ENCODE measurements around the gene CEP72. TPM values are rescaled to one million over a fixed set of nuclear protein-coding genes. Genes with fewer than 3 reads are reported as not detected.
"Not testable (repeated sequence)": the region's sequence is repeated elsewhere in the genome, so short reads cannot be mapped to it uniquely, and the experiment has no call there.

Gene CEP72
- total RNA-seq, 4 donors from 2014 or later: 7.2 to 11.9 (median 9.2) TPM

GRCh38 chr5:683551-684481 is 71.7 kb downstream of the CEP72 start:
- 83 to 87% methylated on average over 16 to 26 of the region's 30 CpGs for WGBS, 2 donors
- H3K4me3 ChIP-seq (ENCODE audit: low read depth, poor library complexity, severe bottlenecking): no peak overlapping the region
- TF ChIP-seq, protein P1, sequence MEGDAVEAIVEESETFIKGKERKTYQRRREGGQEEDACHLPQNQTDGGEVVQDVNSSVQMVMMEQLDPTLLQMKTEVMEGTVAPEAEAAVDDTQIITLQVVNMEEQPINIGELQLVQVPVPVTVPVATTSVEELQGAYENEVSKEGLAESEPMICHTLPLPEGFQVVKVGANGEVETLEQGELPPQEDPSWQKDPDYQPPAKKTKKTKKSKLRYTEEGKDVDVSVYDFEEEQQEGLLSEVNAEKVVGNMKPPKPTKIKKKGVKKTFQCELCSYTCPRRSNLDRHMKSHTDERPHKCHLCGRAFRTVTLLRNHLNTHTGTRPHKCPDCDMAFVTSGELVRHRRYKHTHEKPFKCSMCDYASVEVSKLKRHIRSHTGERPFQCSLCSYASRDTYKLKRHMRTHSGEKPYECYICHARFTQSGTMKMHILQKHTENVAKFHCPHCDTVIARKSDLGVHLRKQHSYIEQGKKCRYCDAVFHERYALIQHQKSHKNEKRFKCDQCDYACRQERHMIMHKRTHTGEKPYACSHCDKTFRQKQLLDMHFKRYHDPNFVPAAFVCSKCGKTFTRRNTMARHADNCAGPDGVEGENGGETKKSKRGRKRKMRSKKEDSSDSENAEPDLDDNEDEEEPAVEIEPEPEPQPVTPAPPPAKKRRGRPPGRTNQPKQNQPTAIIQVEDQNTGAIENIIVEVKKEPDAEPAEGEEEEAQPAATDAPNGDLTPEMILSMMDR (IDR thresholded peaks at IDR 0.05): no peak
- no peak for TF ChIP-seq POLR2A (IDR thresholded peaks at IDR 0.05)
- intact Hi-C loops (cut with DNase I; ENCODE audit: low total_unique reads): no loop called here
- peak; percentile 12 to 84 for DNase-seq (ENCODE audit: low spot score in 2 of 2)

DNA sequence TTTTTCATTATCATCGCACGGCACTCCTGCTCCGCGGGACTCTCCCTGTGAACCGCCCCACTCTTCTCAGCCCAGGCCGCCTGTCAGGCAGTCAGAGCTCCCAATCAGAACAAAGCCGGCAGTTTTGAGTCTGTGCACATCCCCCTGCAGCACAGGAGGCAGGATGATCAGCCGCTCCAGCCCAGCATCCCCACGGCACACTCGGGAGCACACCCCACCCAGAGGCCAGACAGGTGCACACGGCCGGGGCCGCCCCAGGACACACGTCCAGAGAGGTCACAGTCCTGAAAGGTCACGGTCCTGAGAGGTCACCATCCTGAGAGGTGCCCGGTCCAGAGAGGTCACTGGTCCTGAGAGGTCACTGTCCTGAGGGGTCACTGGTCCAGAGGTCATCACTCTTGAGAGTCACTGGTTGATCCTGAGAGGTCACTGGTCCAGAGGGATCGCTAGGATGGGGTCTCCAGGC is 72.6 kb downstream of the CEP72 start:
- intact Hi-C loops (cut with DNase I; ENCODE audit: low total_unique reads): no loop called here
- DNase-seq (ENCODE audit: low spot score in 2 of 2): peak in 1 of 2 donors; percentile 84
- WGBS, 2 donors: 82 to 87% methylated on average over 12 to 16 of the region's 17 CpGs
- no peak overlapping the region for H3K4me3 ChIP-seq (ENCODE audit: low read depth, poor library complexity, severe bottlenecking)
- TF ChIP-seq, protein P1 (IDR thresholded peaks at IDR 0.05): no peak
- no peak for TF ChIP-seq POLR2A (IDR thresholded peaks at IDR 0.05)

DNA sequence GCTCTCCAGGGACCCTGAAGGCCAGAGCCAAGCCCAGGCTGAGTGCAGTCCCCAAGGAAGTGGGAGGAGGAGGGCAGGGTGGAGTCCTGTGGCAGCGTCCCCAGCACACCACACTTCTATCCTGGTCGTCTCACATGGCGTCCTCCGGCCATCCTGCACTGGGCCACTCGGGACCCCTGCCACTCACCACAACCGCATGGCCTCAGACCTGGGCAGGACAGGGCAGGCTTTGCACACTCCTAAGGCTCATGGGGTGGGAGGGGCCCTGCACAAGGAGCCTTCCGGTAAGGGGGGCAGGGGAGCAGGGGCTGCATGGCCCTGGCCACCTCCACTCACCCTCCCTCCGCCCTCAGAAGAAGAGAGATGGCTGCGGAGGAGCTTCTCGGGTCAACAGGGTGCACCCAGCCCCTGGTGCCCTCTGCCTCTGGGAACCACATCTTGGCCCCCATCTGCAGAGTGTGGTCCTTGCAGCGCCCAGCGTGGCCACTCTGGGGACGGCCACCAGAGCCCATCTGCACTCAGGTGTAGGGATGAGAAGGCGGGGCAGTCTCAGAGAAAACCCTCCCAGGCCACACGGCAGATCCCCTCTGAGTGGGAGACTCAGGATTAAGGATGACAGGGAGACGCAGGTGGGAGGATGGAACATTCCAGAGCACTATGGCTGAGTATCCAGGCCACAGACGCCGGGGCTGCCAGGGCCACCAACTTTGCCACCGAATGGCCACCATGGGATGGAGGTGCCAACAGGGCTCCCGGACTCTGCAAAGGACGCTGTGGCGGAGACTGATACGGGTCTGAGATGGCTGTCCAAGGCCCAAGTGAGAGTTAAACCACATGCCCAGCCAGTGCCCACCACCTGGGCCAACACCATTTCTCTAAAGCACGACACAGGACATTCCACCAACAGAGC is 73.4 kb downstream of the CEP72 start:
- 86 to 89% methylated on average over 21 to 24 of the region's 24 CpGs for WGBS, 2 donors
- intact Hi-C loops (cut with DNase I; ENCODE audit: low total_unique reads): no loop called here
- peak in 1 of 2 donors; percentile 82 for DNase-seq (ENCODE audit: low spot score in 2 of 2)
- H3K4me3 ChIP-seq (ENCODE audit: low read depth, poor library complexity, severe bottlenecking): no peak overlapping the region
- no peak for TF ChIP-seq POLR2A (IDR thresholded peaks at IDR 0.05)
- TF ChIP-seq, protein P1 (IDR thresholded peaks at IDR 0.05): no peak

GRCh38 chr5:686172-686523 is 74.0 kb downstream of the CEP72 start:
- intact Hi-C loops (cut with DNase I; ENCODE audit: low total_unique reads); H3K4me3 ChIP-seq (ENCODE audit: low read depth, poor library complexity, severe bottlenecking); DNase-seq (ENCODE audit: low spot score in 2 of 2): not testable (repeated sequence)
- 88 to 91% methylated on average over 11 to 12 of the region's 12 CpGs for WGBS, 2 donors

- WGBS, 2 donors: 75 to 89% methylated on average over 7 to 12 of the region's 12 CpGs
- DNase-seq (ENCODE audit: low spot score in 2 of 2); H3K4me3 ChIP-seq (ENCODE audit: low read depth, poor library complexity, severe bottlenecking); intact Hi-C loops (cut with DNase I; ENCODE audit: low total_unique reads): not testable (repeated sequence)
Observed at GRCh38 chr5:686936-687335, 74.8 kb downstream of the CEP72 start.

- intact Hi-C loops (cut with DNase I; ENCODE audit: low total_unique reads); H3K4me3 ChIP-seq (ENCODE audit: low read depth, poor library complexity, severe bottlenecking): not testable (repeated sequence)
- peak in 1 of 2 donors; percentile 85 for DNase-seq (ENCODE audit: low spot score in 2 of 2)
- WGBS, 2 donors: 84 to 90% methylated on average over 19 to 24 of the region's 30 CpGs
Observed at GRCh38 chr5:688348-689010, 76.3 kb downstream of the CEP72 start.

GRCh38 chr5:690293-690692 is 78.2 kb downstream of the CEP72 start:
- intact Hi-C loops (cut with DNase I; ENCODE audit: low total_unique reads); H3K4me3 ChIP-seq (ENCODE audit: low read depth, poor library complexity, severe bottlenecking); DNase-seq (ENCODE audit: low spot score in 2 of 2): not testable (repeated sequence)
- WGBS, 2 donors: no CpG with 5 or more reads among the region's 12 CpGs

DNA sequence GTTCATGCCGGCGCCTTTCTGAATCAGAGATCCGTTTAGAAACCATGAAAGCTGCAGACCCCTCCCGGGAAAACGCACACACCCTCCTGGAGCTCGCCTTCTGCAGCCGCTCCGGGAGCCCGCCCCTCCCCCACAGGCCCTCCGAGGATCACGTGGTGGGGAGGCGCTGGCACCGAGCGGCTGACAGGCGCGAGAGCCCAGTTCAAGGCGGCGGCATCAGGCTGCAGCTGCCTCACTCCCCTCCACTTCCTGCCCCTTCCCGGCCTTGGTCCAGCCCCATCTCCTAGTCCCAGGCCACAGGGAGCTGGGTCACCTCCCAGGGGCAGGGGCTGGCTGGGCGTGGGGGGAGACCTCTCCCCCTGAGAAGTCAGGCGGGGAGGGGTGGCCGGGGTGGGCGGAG is 78.9 kb downstream of the CEP72 start:
- intact Hi-C loops (cut with DNase I; ENCODE audit: low total_unique reads); H3K4me3 ChIP-seq (ENCODE audit: low read depth, poor library complexity, severe bottlenecking); DNase-seq (ENCODE audit: low spot score in 2 of 2): not testable (repeated sequence)
- WGBS, 2 donors: no CpG with 5 or more reads among the region's 23 CpGs
